Gastrocnemius medialis (tissue), 4 donors: ENCODE measurements around the gene NUDT22.

Experiments
- POLR2A ChIP-seq, 2 donors: fragments of 450-650 bp; IDR thresholded peaks; one replicate each; pipeline ENCODE4 v1.6.1; 2017; ENCODE audit warnings: antibody characterized with exemption in 2 of 2, mild to moderate bottlenecking in 2 of 2, moderate library complexity in 2 of 2
- TF ChIP-seq, protein P1 (sequence below), 5 experiments: fragments of 450-650 bp in 3 of 5; fragments of 200-600 bp in 2 of 5; sonication (generic) in 2 of 5; IDR thresholded peaks in 4 of 5; conservative IDR thresholded peaks in 1 of 5; 1 replicate in 4 of 5; 2 replicates in 1 of 5; pipeline ENCODE4 v1.5.1; 2016 to 2019; ENCODE audit warnings: antibody characterized with exemption in 5 of 5, mild to moderate bottlenecking in 3 of 5, moderate library complexity in 3 of 5

- TF ChIP-seq, protein P1, sequence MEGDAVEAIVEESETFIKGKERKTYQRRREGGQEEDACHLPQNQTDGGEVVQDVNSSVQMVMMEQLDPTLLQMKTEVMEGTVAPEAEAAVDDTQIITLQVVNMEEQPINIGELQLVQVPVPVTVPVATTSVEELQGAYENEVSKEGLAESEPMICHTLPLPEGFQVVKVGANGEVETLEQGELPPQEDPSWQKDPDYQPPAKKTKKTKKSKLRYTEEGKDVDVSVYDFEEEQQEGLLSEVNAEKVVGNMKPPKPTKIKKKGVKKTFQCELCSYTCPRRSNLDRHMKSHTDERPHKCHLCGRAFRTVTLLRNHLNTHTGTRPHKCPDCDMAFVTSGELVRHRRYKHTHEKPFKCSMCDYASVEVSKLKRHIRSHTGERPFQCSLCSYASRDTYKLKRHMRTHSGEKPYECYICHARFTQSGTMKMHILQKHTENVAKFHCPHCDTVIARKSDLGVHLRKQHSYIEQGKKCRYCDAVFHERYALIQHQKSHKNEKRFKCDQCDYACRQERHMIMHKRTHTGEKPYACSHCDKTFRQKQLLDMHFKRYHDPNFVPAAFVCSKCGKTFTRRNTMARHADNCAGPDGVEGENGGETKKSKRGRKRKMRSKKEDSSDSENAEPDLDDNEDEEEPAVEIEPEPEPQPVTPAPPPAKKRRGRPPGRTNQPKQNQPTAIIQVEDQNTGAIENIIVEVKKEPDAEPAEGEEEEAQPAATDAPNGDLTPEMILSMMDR (IDR thresholded peaks at IDR 0.05 in 4 of 5, conservative IDR thresholded peaks at IDR 0.05 in 1 of 5), result no peak
- no peak for TF ChIP-seq POLR2A (IDR thresholded peaks at IDR 0.05)
Observed at GRCh38 chr11:64198511-64198910, 27.6 kb upstream of the NUDT22 start.
